ENCODE measurements around the gene CHN2.

The CHN2 gene

GRCh38 chr7:29296421-29296820 is 101.8 kb downstream of the CHN2 start:
- H3K27me3 ChIP-seq (ENCODE audit: control insufficient read depth, insufficient read depth, low read length), result no peaks in the 10 kb centered on the region
- peaks cover 3% of the 10 kb centered on the region for H3K4me1 ChIP-seq (ENCODE audit: control insufficient read depth, insufficient read depth, low read length)
- H3K9me3 ChIP-seq (ENCODE audit: control insufficient read depth, low read length), result no peaks in the 10 kb centered on the region
- no peak overlapping the region for H3K9ac ChIP-seq (ENCODE audit: low read length)
- no peak overlapping the region for H3K4me3 ChIP-seq (ENCODE audit: low read length)
- H3K36me3 ChIP-seq (ENCODE audit: control insufficient read depth, insufficient read depth, low read length), result no peaks in the 10 kb centered on the region

- Histone ChIP-seq H3K9ac (ENCODE audit: low read length) (no peak overlapping the region), H3K4me1 (ENCODE audit: control insufficient read depth, insufficient read depth, low read length) (no peaks in the 10 kb centered on the region), H3K36me3 (ENCODE audit: control insufficient read depth, insufficient read depth, low read length) (no peaks in the 10 kb centered on the region), H3K4me3 (ENCODE audit: low read length) (no peak overlapping the region), H3K9me3 (ENCODE audit: control insufficient read depth, low read length) (no peaks in the 10 kb centered on the region), H3K27me3 (ENCODE audit: control insufficient read depth, insufficient read depth, low read length) (no peaks in the 10 kb centered on the region)
These were observed 102.8 kb downstream of the CHN2 start for GRCh38 chr7:29297194-29297890.

GRCh38 chr7:29299086-29299485 is 104.5 kb downstream of the CHN2 start:
- no peaks in the 10 kb centered on the region for H3K9me3 ChIP-seq (ENCODE audit: control insufficient read depth, low read length)
- H3K36me3 ChIP-seq (ENCODE audit: control insufficient read depth, insufficient read depth, low read length), result no peaks in the 10 kb centered on the region

GRCh38 chr7:29300026-29300480 is 105.5 kb downstream of the CHN2 start:
- H3K9me3 ChIP-seq (ENCODE audit: control insufficient read depth, low read length), result no peaks in the 10 kb centered on the region
- no peaks in the 10 kb centered on the region for H3K36me3 ChIP-seq (ENCODE audit: control insufficient read depth, insufficient read depth, low read length)
- no peaks in the 10 kb centered on the region for H3K27me3 ChIP-seq (ENCODE audit: control insufficient read depth, insufficient read depth, low read length)
- no peak overlapping the region for H3K4me3 ChIP-seq (ENCODE audit: low read length)
- H3K4me1 ChIP-seq (ENCODE audit: control insufficient read depth, insufficient read depth, low read length), result no peaks in the 10 kb centered on the region
- H3K9ac ChIP-seq (ENCODE audit: low read length), result no peak overlapping the region

More at GRCh38 chr7:29299086-29299485, 104.5 kb downstream of the CHN2 start:
- no peak overlapping the region for H3K4me3 ChIP-seq (ENCODE audit: low read length)
- H3K27me3 ChIP-seq (ENCODE audit: control insufficient read depth, insufficient read depth, low read length), result no peaks in the 10 kb centered on the region
- H3K9ac ChIP-seq (ENCODE audit: low read length), result no peak overlapping the region
- H3K4me1 ChIP-seq (ENCODE audit: control insufficient read depth, insufficient read depth, low read length), result no peaks in the 10 kb centered on the region

GRCh38 chr7:29300649-29301048 is 106.1 kb downstream of the CHN2 start:
- Histone ChIP-seq H3K27me3 (ENCODE audit: control insufficient read depth, insufficient read depth, low read length) (no peaks in the 10 kb centered on the region), H3K9ac (ENCODE audit: low read length) (no peak overlapping the region), H3K4me3 (ENCODE audit: low read length) (no peak overlapping the region), H3K36me3 (ENCODE audit: control insufficient read depth, insufficient read depth, low read length) (no peaks in the 10 kb centered on the region), H3K9me3 (ENCODE audit: control insufficient read depth, low read length) (no peaks in the 10 kb centered on the region), H3K4me1 (ENCODE audit: control insufficient read depth, insufficient read depth, low read length) (no peaks in the 10 kb centered on the region)

- Histone ChIP-seq H3K36me3 (ENCODE audit: control insufficient read depth, insufficient read depth, low read length) (no peaks in the 10 kb centered on the region), H3K4me3 (ENCODE audit: low read length) (no peak overlapping the region), H3K27me3 (ENCODE audit: control insufficient read depth, insufficient read depth, low read length) (no peaks in the 10 kb centered on the region)
These were observed 108.3 kb downstream of the CHN2 start for GRCh38 chr7:29302666-29303395.

GRCh38 chr7:29304756-29305155 is 110.2 kb downstream of the CHN2 start:
- H3K36me3 ChIP-seq (ENCODE audit: control insufficient read depth, insufficient read depth, low read length), result no peaks in the 10 kb centered on the region
- no peak overlapping the region for H3K4me3 ChIP-seq (ENCODE audit: low read length)
- no peaks in the 10 kb centered on the region for H3K4me1 ChIP-seq (ENCODE audit: control insufficient read depth, insufficient read depth, low read length)
- no peaks in the 10 kb centered on the region for H3K27me3 ChIP-seq (ENCODE audit: control insufficient read depth, insufficient read depth, low read length)
- no peaks in the 10 kb centered on the region for H3K9me3 ChIP-seq (ENCODE audit: control insufficient read depth, low read length)
- no peak overlapping the region for H3K9ac ChIP-seq (ENCODE audit: low read length)

More at GRCh38 chr7:29302666-29303395, 108.3 kb downstream of the CHN2 start:
- H3K4me1 ChIP-seq (ENCODE audit: control insufficient read depth, insufficient read depth, low read length), result no peaks in the 10 kb centered on the region
- H3K9ac ChIP-seq (ENCODE audit: low read length), result no peak overlapping the region
- H3K9me3 ChIP-seq (ENCODE audit: control insufficient read depth, low read length), result no peaks in the 10 kb centered on the region

GRCh38 chr7:29306319-29306991 is 111.9 kb downstream of the CHN2 start:
- H3K4me1 ChIP-seq (ENCODE audit: control insufficient read depth, insufficient read depth, low read length), result no peaks in the 10 kb centered on the region
- no peak overlapping the region for H3K4me3 ChIP-seq (ENCODE audit: low read length)
- H3K9ac ChIP-seq (ENCODE audit: low read length), result no peak overlapping the region
- H3K27me3 ChIP-seq (ENCODE audit: control insufficient read depth, insufficient read depth, low read length), result no peaks in the 10 kb centered on the region
- no peaks in the 10 kb centered on the region for H3K9me3 ChIP-seq (ENCODE audit: control insufficient read depth, low read length)
- H3K36me3 ChIP-seq (ENCODE audit: control insufficient read depth, insufficient read depth, low read length), result no peaks in the 10 kb centered on the region

- H3K4me1 ChIP-seq (ENCODE audit: control insufficient read depth, insufficient read depth, low read length), result no peaks in the 10 kb centered on the region
These were observed 113.8 kb downstream of the CHN2 start for GRCh38 chr7:29308424-29308823.

GRCh38 chr7:29309041-29309854 is 114.7 kb downstream of the CHN2 start:
- H3K27me3 ChIP-seq (ENCODE audit: control insufficient read depth, insufficient read depth, low read length), result no peaks in the 10 kb centered on the region
- H3K4me1 ChIP-seq (ENCODE audit: control insufficient read depth, insufficient read depth, low read length), result no peaks in the 10 kb centered on the region
- no peaks in the 10 kb centered on the region for H3K9me3 ChIP-seq (ENCODE audit: control insufficient read depth, low read length)
- no peak overlapping the region for H3K9ac ChIP-seq (ENCODE audit: low read length)
- H3K36me3 ChIP-seq (ENCODE audit: control insufficient read depth, insufficient read depth, low read length), result no peaks in the 10 kb centered on the region
- H3K4me3 ChIP-seq (ENCODE audit: low read length), result no peak overlapping the region

More at GRCh38 chr7:29308424-29308823, 113.8 kb downstream of the CHN2 start:
- no peaks in the 10 kb centered on the region for H3K36me3 ChIP-seq (ENCODE audit: control insufficient read depth, insufficient read depth, low read length)
- H3K9me3 ChIP-seq (ENCODE audit: control insufficient read depth, low read length), result no peaks in the 10 kb centered on the region
- no peak overlapping the region for H3K9ac ChIP-seq (ENCODE audit: low read length)
- H3K4me3 ChIP-seq (ENCODE audit: low read length), result no peak overlapping the region
- H3K27me3 ChIP-seq (ENCODE audit: control insufficient read depth, insufficient read depth, low read length), result no peaks in the 10 kb centered on the region

- Histone ChIP-seq H3K36me3 (ENCODE audit: control insufficient read depth, insufficient read depth, low read length) (no peaks in the 10 kb centered on the region), H3K4me3 (ENCODE audit: low read length) (no peak overlapping the region), H3K27me3 (ENCODE audit: control insufficient read depth, insufficient read depth, low read length) (no peaks in the 10 kb centered on the region), H3K9me3 (ENCODE audit: control insufficient read depth, low read length) (no peaks in the 10 kb centered on the region), H3K9ac (ENCODE audit: low read length) (no peak overlapping the region), H3K4me1 (ENCODE audit: control insufficient read depth, insufficient read depth, low read length) (no peaks in the 10 kb centered on the region)
These were observed 116.0 kb downstream of the CHN2 start for GRCh38 chr7:29310625-29311024.
